ENCODE measurements around the gene ALPL.

The ALPL gene

DNA sequence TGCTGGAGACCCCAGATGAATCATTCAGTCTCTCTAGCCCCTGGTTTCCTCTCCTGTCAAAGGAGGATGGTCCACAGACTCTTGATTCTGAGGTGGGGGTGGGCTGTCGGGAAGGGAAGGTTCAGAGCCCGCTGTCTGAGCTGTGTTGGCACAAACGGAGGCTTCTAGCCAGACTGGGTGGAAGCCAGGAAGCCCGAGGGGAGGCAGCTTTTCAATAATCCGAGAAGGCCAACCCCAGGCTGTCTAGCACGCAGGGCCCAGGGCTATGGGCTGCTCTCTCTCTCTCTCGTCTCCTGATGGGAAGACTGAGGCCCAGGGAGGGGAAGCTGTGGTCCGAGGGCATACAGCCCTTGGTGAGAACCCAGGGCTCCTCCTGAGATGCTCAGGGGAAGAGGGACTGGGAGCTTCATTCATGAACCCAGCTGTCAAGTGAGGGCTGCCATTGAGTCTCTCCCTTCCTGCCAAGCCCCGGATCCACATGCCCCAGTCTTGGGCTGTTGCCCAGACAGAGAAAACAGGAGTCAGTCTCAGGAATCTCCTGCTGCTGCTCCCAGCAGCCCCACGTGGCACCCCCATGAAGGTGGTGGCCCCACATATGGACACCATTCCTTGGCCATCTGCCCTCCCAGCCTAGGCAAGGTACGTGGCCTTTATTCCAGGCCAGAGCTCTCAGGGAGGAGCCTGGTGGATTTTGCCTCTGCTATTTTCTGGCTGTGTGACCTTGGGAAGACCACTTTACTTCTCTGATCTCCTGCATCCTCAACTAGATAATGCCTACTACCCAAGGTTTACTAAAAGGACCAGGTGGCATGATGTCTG is 115.6 kb downstream of the ALPL start:
- DNase-seq: no peak
- Histone ChIP-seq H3K36me3 (peaks cover 4% of the 10 kb centered on the region), H3K27ac (no peak overlapping the region), H3K27me3 (ENCODE audit: insufficient read depth, low read depth, severe bottlenecking) (no peaks in the 10 kb centered on the region), H3K4me3 (ENCODE audit: low read depth, low read length) (no peak overlapping the region), H3K9me3 (ENCODE audit: severe bottlenecking) (no peaks in the 10 kb centered on the region)
- TF ChIP-seq, protein P1, sequence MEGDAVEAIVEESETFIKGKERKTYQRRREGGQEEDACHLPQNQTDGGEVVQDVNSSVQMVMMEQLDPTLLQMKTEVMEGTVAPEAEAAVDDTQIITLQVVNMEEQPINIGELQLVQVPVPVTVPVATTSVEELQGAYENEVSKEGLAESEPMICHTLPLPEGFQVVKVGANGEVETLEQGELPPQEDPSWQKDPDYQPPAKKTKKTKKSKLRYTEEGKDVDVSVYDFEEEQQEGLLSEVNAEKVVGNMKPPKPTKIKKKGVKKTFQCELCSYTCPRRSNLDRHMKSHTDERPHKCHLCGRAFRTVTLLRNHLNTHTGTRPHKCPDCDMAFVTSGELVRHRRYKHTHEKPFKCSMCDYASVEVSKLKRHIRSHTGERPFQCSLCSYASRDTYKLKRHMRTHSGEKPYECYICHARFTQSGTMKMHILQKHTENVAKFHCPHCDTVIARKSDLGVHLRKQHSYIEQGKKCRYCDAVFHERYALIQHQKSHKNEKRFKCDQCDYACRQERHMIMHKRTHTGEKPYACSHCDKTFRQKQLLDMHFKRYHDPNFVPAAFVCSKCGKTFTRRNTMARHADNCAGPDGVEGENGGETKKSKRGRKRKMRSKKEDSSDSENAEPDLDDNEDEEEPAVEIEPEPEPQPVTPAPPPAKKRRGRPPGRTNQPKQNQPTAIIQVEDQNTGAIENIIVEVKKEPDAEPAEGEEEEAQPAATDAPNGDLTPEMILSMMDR (IDR thresholded peaks at IDR 0.05; ENCODE audit: low read depth, low read length): no peak

DNA sequence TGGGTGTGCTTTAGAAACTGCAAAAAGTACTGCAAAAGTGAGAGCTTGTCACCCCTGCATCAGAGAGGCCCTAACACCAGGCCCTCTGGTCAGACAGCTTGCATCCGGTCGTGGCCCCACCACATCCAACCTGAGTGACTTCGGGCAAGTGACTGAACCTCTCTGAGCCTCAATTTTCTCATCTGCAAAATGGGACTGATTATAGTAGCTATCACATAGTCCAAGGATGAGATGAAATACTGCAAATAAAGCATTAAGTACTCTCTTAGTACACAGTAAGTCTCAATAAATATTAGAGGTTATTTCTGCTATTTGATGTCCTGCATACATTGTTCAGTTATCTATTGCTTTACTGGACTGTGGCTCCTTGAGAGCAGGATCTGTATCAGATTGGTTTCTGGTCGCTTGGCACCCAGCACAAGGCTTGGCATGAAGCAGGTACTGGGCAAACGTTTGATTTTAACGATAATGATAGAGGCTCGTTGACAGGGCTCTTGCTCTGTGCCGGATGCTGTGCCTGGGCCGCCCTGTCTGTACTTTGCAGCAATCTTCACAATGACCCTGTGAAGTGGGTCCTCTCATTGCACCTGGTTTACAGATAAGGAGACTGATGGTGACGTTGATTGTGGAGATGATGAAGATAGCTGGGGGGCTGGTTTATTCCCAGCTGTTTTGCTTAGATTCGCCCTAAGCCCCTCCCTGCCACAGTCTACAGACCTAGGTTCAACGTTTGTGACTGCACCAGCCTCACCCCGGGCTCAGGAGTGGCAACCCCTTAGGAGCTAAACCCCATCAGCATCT is 116.4 kb downstream of the ALPL start:
- no peak overlapping the region for H3K4me3 ChIP-seq (ENCODE audit: low read depth, low read length)
- peaks cover 4% of the 10 kb centered on the region for H3K36me3 ChIP-seq
- no peak overlapping the region for H3K27ac ChIP-seq
- no peaks in the 10 kb centered on the region for H3K9me3 ChIP-seq (ENCODE audit: severe bottlenecking)
- H3K27me3 ChIP-seq (ENCODE audit: insufficient read depth, low read depth, severe bottlenecking): no peaks in the 10 kb centered on the region
- no peak for DNase-seq
- TF ChIP-seq, protein P1 (IDR thresholded peaks at IDR 0.05; ENCODE audit: low read depth, low read length): no peak

DNA sequence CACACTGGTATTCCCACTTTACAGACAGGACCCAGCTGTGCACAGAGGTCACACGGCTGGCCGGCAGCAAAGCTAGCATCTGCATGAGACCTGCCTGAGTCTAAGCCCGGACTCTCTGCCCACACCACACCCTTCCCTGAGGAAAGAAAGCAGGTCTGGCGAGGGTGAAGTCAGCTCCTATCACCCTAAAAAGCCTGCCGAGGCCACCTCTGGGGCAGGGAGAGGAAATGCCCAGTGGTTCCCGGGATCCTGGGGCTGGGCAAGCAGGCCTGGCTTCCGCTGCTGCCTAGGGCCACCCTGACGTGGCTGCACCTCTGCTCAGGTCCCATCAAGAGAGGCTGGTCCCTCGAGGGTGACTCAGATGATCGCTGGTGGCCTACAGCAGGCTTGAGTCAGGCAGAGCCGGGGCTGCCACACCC is 117.7 kb downstream of the ALPL start:
- no peaks in the 10 kb centered on the region for H3K9me3 ChIP-seq (ENCODE audit: severe bottlenecking)
- no peak for DNase-seq
- TF ChIP-seq, protein P1 (IDR thresholded peaks at IDR 0.05; ENCODE audit: low read depth, low read length): no peak
- no peaks in the 10 kb centered on the region for H3K27me3 ChIP-seq (ENCODE audit: insufficient read depth, low read depth, severe bottlenecking)
- H3K36me3 ChIP-seq: peaks cover 4% of the 10 kb centered on the region
- H3K27ac ChIP-seq: no peak overlapping the region
- no peak overlapping the region for H3K4me3 ChIP-seq (ENCODE audit: low read depth, low read length)
